Activated B cell treated with CpG ODN at 0.5 μM for 24 hours (primary cell): ENCODE data around the gene ZAP70. TPM values are rescaled to one million over a fixed set of nuclear protein-coding genes. Genes with fewer than 3 reads are reported as not detected.
"Not testable (repeated sequence)": the region's sequence is repeated elsewhere in the genome, so short reads cannot be mapped to it uniquely, and the experiment has no call there.

Experiments used
- ATAC-seq: fragments of 200-7000 bp; cut with Tn5 transposase; one replicate; pipeline ENCODE4 v1.10.0; 2021; ENCODE audit warnings: low read depth, mild to moderate bottlenecking, moderate library complexity
- CTCF ChIA-PET: fragments of 350-600 bp; sonication (Branson Sonifier 250); formaldehyde crosslinking; loops from one replicate; lab custom pipeline; 2021; ENCODE audit warnings: antibody characterized with exemption; lab: Charles Lee
- POLR2A ChIA-PET: fragments of 350-600 bp; sonication (Branson Sonifier 250); formaldehyde crosslinking; loops from one replicate; lab custom pipeline; 2021; ENCODE audit warnings: antibody characterized with exemption; lab: Charles Lee
- DNase-seq: peaks from one replicate; pipeline ENCODE4 v3.0.0; 2022
- H3K27ac Mint-ChIP-seq: one replicate; pipeline ENCODE4 v1.8.0; 2020; ENCODE audit warnings: mixed read lengths
- H3K27me3 Mint-ChIP-seq: one replicate; pipeline ENCODE4 v1.8.0; 2021; ENCODE audit warnings: mixed read lengths
- H3K36me3 Mint-ChIP-seq: one replicate; pipeline ENCODE4 v1.8.0; 2021; ENCODE audit warnings: low read depth, mixed read lengths
- H3K4me1 Mint-ChIP-seq: one replicate; pipeline ENCODE4 v1.8.0; 2021; ENCODE audit warnings: mixed read lengths
- H3K4me3 Mint-ChIP-seq: one replicate; pipeline ENCODE4 v1.8.0; 2020; ENCODE audit warnings: mild to moderate bottlenecking, mixed read lengths
- H3K9me3 Mint-ChIP-seq: one replicate; pipeline ENCODE4 v1.8.0; 2020; ENCODE audit warnings: mixed read lengths
- CTCF ChIP-seq: fragments of 200-600 bp; IDR thresholded peaks from one replicate; pipeline ENCODE4 v1.8.0; 2022; ENCODE audit warnings: antibody characterized with exemption, mild to moderate bottlenecking
- intact Hi-C: fragments of 100-400 bp; cut with micrococcal nuclease; formaldehyde crosslinking; loops from one replicate; pipeline ENCODE4 v1.15.1; 2024
- total RNA-seq: library from RNA; stranded (reverse); gene quantifications from 2 replicates; pipeline ENCODE4 v1.2.3, GENCODE V29; 2022

The ZAP70 gene
- total RNA-seq, 1 donor from 2014 or later: 4.8 TPM

GRCh38 chr2:97673915-97674283 is 39.5 kb upstream of the ZAP70 start:
- Mint-ChIP-seq H3K9me3 (no peaks in the 10 kb centered on the region), H3K4me1 (peaks cover 7% of the 10 kb centered on the region), H3K27me3 (no peaks in the 10 kb centered on the region), H3K4me3 (no peak overlapping the region), H3K36me3 (no peaks in the 10 kb centered on the region), H3K27ac (no peak overlapping the region)
- CTCF ChIA-PET: no interaction called here
- ATAC-seq (no peak), DNase-seq (no peak)
- no peak for TF ChIP-seq CTCF
- intact Hi-C loops: no loop called here
- POLR2A ChIA-PET: interaction anchor here (1.5 kb wide), 1 partner anchor 10 kb away, joined by 8 read pairs; the partner anchor contains the start of gene ACTR1B

DNA sequence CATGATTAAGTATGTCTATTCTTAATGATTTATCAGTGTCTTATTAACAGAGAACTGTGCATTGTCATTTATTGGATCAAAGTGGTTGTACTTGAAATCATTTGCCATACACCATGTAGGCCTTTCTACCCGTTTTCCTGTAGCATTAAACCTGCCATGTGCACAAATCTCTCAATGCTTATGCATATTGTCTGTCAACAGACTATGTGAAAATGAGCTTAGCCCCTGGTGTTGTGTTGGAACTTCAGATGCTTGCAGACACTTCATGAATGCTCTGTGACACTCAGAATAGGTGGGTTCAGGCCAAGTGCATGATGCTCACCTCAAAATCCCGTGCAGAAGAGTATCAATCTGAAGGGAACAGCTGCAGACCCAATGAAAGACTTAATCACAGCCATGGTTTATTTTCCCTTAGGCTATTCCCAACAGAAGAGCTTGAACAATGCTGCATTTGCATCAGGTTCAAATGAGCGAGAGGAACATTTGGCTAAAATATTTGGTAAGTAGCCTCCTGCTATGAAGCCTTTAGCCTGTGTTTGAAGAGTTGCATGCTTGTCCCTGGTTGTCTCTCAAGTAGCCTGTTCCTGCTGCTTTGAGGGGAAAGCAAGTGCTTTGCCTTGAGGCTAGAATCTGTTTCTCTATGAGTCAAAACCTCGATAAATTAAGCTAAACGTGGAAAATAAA is 37.8 kb upstream of the ZAP70 start:
- intact Hi-C loops: no loop called here
- TF ChIP-seq CTCF: no peak
- no peak for ATAC-seq
- Mint-ChIP-seq H3K36me3 (no peaks in the 10 kb centered on the region), H3K27me3 (no peaks in the 10 kb centered on the region), H3K9me3 (no peaks in the 10 kb centered on the region), H3K4me3 (no peak overlapping the region), H3K27ac (no peak overlapping the region), H3K4me1 (peaks cover 3% of the 10 kb centered on the region)
- ChIA-PET POLR2A (interaction anchor here (1.4 kb wide), 1 partner anchor 30 kb away, joined by 3 read pairs; the partner anchor contains the start of gene COX5B), CTCF (interaction anchor here (1.4 kb wide), 1 partner anchor 11 kb away, joined by 4 read pairs; the partner anchor contains the start of gene ACTR1B)
- DNase-seq: no peak

DNA sequence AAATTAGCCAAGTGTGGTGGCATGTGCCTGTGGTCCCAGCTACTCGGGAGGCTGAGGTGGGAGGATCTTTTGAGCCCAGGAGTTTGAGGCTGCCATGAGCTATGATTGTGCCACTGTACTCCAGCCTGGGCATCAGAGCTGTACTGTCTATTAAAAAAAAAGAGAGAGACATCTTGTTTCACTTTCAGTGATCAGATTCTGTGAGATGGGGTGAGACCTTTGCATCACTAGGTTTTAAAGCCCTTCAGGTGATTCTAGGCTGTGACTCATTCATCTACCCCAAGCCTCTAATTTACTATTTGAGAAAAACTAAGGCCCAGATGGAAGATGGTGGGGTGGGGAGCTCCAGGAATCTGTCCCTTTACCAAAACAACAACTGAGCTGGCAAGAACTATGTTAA is 36.8 kb upstream of the ZAP70 start:
- ATAC-seq: no peak
- TF ChIP-seq CTCF: no peak
- intact Hi-C loops: no loop called here
- Mint-ChIP-seq H3K4me3 (no peak overlapping the region), H3K9me3 (no peaks in the 10 kb centered on the region), H3K36me3 (no peaks in the 10 kb centered on the region), H3K27me3 (no peaks in the 10 kb centered on the region), H3K27ac (no peak overlapping the region), H3K4me1 (peaks cover 3% of the 10 kb centered on the region)
- DNase-seq: no peak
- CTCF ChIA-PET: no interaction called here
- POLR2A ChIA-PET: interaction anchor here (0.6 kb wide), 1 partner anchor 772 kb away, joined by 5 read pairs; no protein-coding TSS in a partner anchor

- POLR2A ChIA-PET: no interaction called here
- Mint-ChIP-seq H3K27me3 (no peaks in the 10 kb centered on the region), H3K4me3 (no peak overlapping the region), H3K9me3 (no peaks in the 10 kb centered on the region), H3K4me1 (peaks cover 3% of the 10 kb centered on the region), H3K27ac (no peak overlapping the region), H3K36me3 (no peaks in the 10 kb centered on the region)
- TF ChIP-seq CTCF: no peak
- CTCF ChIA-PET: no interaction called here
- DNase-seq (no peak), ATAC-seq (no peak)
- intact Hi-C loops: no loop called here
These were observed 35.9 kb upstream of the ZAP70 start for GRCh38 chr2:97677480-97677879.

- Mint-ChIP-seq H3K4me3 (no peak overlapping the region), H3K36me3 (no peaks in the 10 kb centered on the region), H3K4me1 (peaks cover 3% of the 10 kb centered on the region), H3K9me3 (no peaks in the 10 kb centered on the region), H3K27me3 (no peaks in the 10 kb centered on the region), H3K27ac (no peak overlapping the region)
- ATAC-seq: no peak
- intact Hi-C loops: no loop called here
- ChIA-PET CTCF (no interaction called here), POLR2A (no interaction called here)
- no peak for TF ChIP-seq CTCF
- DNase-seq: no peak
These were observed 35.1 kb upstream of the ZAP70 start for GRCh38 chr2:97678298-97678697.

GRCh38 chr2:97687235-97687634 is 26.1 kb upstream of the ZAP70 start:
- intact Hi-C loops, DNase-seq, H3K27me3 Mint-ChIP-seq, H3K27ac Mint-ChIP-seq, H3K4me3 Mint-ChIP-seq, H3K9me3 Mint-ChIP-seq, POLR2A ChIA-PET, H3K4me1 Mint-ChIP-seq, ATAC-seq, H3K36me3 Mint-ChIP-seq, CTCF ChIA-PET: not testable (repeated sequence)
